ENCODE results near the gene OOSP4B.
"Not testable (repeated sequence)": the region's sequence is repeated elsewhere in the genome, so short reads cannot be mapped to it uniquely, and the experiment has no call there.

DNA sequence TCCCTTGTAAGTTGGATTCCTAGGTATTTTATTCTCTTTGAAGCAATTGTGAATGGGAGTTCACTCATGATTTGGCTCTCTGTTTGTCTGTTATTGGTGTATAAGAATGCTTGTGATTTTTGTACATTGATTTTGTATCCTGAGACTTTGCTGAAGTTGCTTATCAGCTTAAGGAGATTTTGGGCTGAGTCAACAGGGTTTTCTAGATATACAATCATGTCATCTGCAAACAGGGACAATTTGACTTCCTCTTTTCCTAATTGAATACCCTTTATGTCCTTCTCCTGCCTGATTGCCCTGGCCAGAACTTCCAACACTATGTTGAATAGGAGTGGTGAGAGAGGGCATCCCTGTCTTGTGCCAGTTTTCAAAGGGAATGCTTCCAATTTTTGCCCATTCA, 33.4 kb downstream of the OOSP4B start:
- TF ChIP-seq, protein P1, sequence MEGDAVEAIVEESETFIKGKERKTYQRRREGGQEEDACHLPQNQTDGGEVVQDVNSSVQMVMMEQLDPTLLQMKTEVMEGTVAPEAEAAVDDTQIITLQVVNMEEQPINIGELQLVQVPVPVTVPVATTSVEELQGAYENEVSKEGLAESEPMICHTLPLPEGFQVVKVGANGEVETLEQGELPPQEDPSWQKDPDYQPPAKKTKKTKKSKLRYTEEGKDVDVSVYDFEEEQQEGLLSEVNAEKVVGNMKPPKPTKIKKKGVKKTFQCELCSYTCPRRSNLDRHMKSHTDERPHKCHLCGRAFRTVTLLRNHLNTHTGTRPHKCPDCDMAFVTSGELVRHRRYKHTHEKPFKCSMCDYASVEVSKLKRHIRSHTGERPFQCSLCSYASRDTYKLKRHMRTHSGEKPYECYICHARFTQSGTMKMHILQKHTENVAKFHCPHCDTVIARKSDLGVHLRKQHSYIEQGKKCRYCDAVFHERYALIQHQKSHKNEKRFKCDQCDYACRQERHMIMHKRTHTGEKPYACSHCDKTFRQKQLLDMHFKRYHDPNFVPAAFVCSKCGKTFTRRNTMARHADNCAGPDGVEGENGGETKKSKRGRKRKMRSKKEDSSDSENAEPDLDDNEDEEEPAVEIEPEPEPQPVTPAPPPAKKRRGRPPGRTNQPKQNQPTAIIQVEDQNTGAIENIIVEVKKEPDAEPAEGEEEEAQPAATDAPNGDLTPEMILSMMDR (IDR thresholded peaks at IDR 0.05; ENCODE audit: insufficient read depth, low read depth, low read length): not testable (repeated sequence)
- TF ChIP-seq EZH2 (IDR thresholded peaks at IDR 0.05; ENCODE audit: insufficient read depth, low read length): not testable (repeated sequence)

All from astrocyte (in vitro differentiated cells and primary cell).